Astrocyte (in vitro differentiated cells and primary cell): ENCODE measurements around the gene ZNF462.

Source experiments
- EZH2 ChIP-seq: IDR thresholded peaks from 2 replicates; pipeline ENCODE4 v1.6.1; 2012; ENCODE audit warnings: mild to moderate bottlenecking, low read length, inconsistent platforms; ENCODE audit not compliant: insufficient read depth
- TF ChIP-seq, protein P1 (sequence below): IDR thresholded peaks from 2 replicates; pipeline ENCODE4 v1.5.1; 2011; ENCODE audit warnings: low read depth, mild to moderate bottlenecking, inconsistent platforms, low read length, moderate library complexity; ENCODE audit not compliant: insufficient read depth

DNA sequence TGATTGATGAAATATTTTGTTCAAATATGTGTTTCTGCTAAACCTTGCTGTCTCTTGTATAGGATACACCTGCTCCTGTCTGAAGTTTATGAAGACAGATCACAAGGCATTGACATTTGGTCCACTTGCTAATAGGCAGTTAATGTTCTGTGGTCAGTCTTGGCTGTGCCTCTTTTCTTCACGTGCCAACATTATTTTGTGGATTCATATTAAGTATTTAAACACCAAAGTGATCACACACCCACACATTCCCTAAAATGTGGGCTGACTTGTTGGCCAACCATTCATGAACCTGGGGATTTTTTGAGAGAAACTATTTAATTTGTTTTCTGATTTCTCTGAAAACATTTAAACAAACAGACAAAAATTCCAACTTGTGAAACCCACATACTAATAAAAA lies 33.7 kb downstream of the ZNF462 start:
- TF ChIP-seq, protein P1, sequence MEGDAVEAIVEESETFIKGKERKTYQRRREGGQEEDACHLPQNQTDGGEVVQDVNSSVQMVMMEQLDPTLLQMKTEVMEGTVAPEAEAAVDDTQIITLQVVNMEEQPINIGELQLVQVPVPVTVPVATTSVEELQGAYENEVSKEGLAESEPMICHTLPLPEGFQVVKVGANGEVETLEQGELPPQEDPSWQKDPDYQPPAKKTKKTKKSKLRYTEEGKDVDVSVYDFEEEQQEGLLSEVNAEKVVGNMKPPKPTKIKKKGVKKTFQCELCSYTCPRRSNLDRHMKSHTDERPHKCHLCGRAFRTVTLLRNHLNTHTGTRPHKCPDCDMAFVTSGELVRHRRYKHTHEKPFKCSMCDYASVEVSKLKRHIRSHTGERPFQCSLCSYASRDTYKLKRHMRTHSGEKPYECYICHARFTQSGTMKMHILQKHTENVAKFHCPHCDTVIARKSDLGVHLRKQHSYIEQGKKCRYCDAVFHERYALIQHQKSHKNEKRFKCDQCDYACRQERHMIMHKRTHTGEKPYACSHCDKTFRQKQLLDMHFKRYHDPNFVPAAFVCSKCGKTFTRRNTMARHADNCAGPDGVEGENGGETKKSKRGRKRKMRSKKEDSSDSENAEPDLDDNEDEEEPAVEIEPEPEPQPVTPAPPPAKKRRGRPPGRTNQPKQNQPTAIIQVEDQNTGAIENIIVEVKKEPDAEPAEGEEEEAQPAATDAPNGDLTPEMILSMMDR: no peak
- TF ChIP-seq EZH2: no peak
